Lung (tissue), 12 donors: ENCODE results near the gene ADGRV1. TPM values are rescaled to one million over a fixed set of nuclear protein-coding genes. Genes with fewer than 3 reads are reported as not detected.

Experiments
- ATAC-seq: fragments of 200-7000 bp; cut with Tn5 transposase; one replicate; pipeline ENCODE4 v1.9.1; 2020; ENCODE audit warnings: moderate number of reproducible peaks; ENCODE audit not compliant: insufficient read depth, low FRiP score
- DNase-seq, 3 donors: peaks; one replicate each; pipeline ENCODE4 v3.0.0-alpha.2; 2013 to 2017
- H3K27ac ChIP-seq, 2 donors: one replicate each; pipeline ENCODE4 v1.5.1; 2013; ENCODE audit warnings: mild to moderate bottlenecking in 2 of 2, moderate library complexity in 2 of 2, control low read depth in 1 of 2, inconsistent platforms in 1 of 2, low read depth in 1 of 2, low read length in 1 of 2
- H3K27me3 ChIP-seq, 3 donors: one replicate each; pipeline ENCODE4 v1.5.1; 2013; ENCODE audit warnings: low read length in 2 of 3; ENCODE audit not compliant: control insufficient read depth in 3 of 3, insufficient read depth in 3 of 3
- H3K36me3 ChIP-seq, 4 donors: one replicate each; pipeline ENCODE4 v1.5.1; 2013; ENCODE audit warnings: low read length in 4 of 4, mild to moderate bottlenecking in 1 of 4, moderate library complexity in 1 of 4; ENCODE audit not compliant: control insufficient read depth in 4 of 4, insufficient read depth in 4 of 4
- H3K4me1 ChIP-seq, 5 donors: one replicate each; pipeline ENCODE4 v1.5.1; 2013; ENCODE audit warnings: low read length in 5 of 5, mild to moderate bottlenecking in 2 of 5, moderate library complexity in 1 of 5; ENCODE audit not compliant: control insufficient read depth in 5 of 5, insufficient read depth in 5 of 5
- H3K4me3 ChIP-seq: one replicate; pipeline ENCODE4 v1.5.1; 2013; ENCODE audit warnings: mild to moderate bottlenecking, control low read depth, moderate library complexity
- H3K9ac ChIP-seq, 2 donors: one replicate each; pipeline ENCODE4 v1.5.1; 2013; ENCODE audit warnings: low read length in 2 of 2, control low read depth in 1 of 2; ENCODE audit not compliant: insufficient read depth in 1 of 2
- H3K9me3 ChIP-seq, 4 donors: one replicate each; pipeline ENCODE4 v1.5.1; 2013; ENCODE audit warnings: low read length in 3 of 4, mild to moderate bottlenecking in 1 of 4, moderate library complexity in 1 of 4; ENCODE audit not compliant: control insufficient read depth in 4 of 4, insufficient read depth in 3 of 4
- WGBS, 2 donors: extraction: QIAGEN DNeasy Blood & Tissue Kit; methylation state at CpG; one replicate each; pipeline ENCODE4 v1.1.7; 2013; 5-methylcytosine and 5-hydroxymethylcytosine counted together
- polyA plus RNA-seq, 2 donors: library from polyadenylated mRNA; stranded (reverse); fragments of 200-250 nt; gene quantifications; one replicate each; pipeline ENCODE4 v1.2.1, GENCODE V29; 2013
- total RNA-seq, 2 donors: library from RNA; depleted of rRNA in 1 of 2; stranded (reverse); fragments of >200 nt in 1 of 2; gene quantifications; one replicate each; pipeline ENCODE4 v1.2.1, GENCODE V29; 2014 to 2021
- TF ChIP-seq, protein P1 (sequence below): IDR thresholded peaks from 2 replicates; pipeline ENCODE4 v1.5.1; 2012; ENCODE audit warnings: mild to moderate bottlenecking; ENCODE audit errors: control extremely low read depth, extremely low read depth
- donor health status: control.
- donor health status: control.
- donor health status: Bipolar disorder and iron deficiency.
- donor health status: healthy.
- donor health status: DM: yes; HTN: yes; CAD: no.

The ADGRV1 gene
- total and polyA plus RNA-seq, 4 donors: 3.6 to 66.2 (median 28.2) TPM

DNA sequence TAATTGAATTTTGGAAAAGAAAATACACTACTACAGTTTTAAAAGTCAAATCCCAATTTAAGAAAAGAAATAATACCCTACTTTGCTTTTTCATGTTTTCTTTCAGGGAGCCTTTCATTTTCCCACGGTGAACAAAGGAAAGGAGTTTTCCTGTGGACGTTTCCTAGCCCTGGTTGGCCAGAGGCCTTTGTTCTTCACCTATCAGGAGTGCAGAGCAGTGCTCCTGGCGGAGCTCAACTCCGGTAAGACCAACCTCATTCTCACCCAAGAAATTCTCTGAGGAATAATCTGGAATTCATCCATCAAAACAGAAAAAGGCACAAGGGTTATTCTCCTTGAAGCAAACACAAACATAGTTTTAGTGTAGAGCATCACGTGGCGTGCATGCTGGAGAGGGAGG, 248.9 kb downstream of the ADGRV1 start:
- ATAC-seq: no peak
- H3K9me3 ChIP-seq: no peaks in the 10 kb centered on the region
- TF ChIP-seq, protein P1, sequence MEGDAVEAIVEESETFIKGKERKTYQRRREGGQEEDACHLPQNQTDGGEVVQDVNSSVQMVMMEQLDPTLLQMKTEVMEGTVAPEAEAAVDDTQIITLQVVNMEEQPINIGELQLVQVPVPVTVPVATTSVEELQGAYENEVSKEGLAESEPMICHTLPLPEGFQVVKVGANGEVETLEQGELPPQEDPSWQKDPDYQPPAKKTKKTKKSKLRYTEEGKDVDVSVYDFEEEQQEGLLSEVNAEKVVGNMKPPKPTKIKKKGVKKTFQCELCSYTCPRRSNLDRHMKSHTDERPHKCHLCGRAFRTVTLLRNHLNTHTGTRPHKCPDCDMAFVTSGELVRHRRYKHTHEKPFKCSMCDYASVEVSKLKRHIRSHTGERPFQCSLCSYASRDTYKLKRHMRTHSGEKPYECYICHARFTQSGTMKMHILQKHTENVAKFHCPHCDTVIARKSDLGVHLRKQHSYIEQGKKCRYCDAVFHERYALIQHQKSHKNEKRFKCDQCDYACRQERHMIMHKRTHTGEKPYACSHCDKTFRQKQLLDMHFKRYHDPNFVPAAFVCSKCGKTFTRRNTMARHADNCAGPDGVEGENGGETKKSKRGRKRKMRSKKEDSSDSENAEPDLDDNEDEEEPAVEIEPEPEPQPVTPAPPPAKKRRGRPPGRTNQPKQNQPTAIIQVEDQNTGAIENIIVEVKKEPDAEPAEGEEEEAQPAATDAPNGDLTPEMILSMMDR: no peak
- H3K4me1 ChIP-seq: peaks cover 0 to 3% (median 0%) of the 10 kb centered on the region in 5 donors
- DNase-seq: peak in 1 of 3 donors; percentile 9
- WGBS, 2 donors: 62 to 77% methylated on average over 6 of the region's 6 CpGs
- H3K27me3 ChIP-seq: no peaks in the 10 kb centered on the region
- H3K4me3 ChIP-seq: no peak overlapping the region
- no peak overlapping the region for H3K9ac ChIP-seq
- H3K27ac ChIP-seq: no peak overlapping the region
- no peaks in the 10 kb centered on the region for H3K36me3 ChIP-seq

DNA sequence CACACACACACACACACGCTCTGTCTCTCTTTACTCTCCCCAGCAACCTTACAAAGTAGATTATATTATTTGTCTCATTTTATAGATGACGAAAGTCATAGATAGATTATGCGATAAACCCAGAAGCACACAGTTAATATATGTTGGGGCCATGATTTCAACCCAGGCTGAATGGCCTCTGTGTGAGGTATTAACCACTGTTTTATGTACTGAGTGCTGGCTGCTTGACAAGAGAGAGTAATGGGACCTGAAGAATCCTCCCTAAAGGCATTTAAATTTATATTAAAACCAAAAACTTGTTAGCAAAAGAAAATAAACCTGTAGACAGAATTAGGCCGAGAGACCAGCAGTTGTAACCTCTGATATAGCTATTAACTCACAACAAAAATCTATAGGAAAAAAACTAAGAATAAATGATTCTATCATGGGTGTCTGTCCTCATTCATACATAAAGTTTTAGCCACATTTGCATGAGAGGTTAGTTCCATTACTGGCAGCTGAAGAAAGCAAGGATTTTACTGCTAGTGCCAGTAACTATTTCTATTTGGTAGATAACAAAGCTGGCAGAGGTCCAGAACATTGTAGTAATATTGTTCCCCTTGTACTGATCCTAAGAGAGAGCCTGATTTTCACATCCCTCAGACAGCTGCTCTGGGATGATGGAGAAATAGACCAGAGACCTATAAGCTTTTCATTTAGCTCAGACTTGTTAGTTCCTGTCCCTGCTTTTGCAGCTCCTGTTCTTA, 250.9 kb downstream of the ADGRV1 start:
- Histone ChIP-seq H3K27me3 (no peaks in the 10 kb centered on the region), H3K36me3 (no peaks in the 10 kb centered on the region), H3K4me3 (no peak overlapping the region), H3K9ac (no peak overlapping the region), H3K4me1 (peaks cover 0 to 3% (median 0%) of the 10 kb centered on the region in 5 donors), H3K9me3 (no peaks in the 10 kb centered on the region), H3K27ac (no peak overlapping the region)
- TF ChIP-seq, protein P1: no peak
- ATAC-seq (no peak), DNase-seq (peak in 2 of 3 donors; percentile 58 to 70)
- WGBS, 2 donors: 90% methylated on average over 4 of the region's 4 CpGs

DNA sequence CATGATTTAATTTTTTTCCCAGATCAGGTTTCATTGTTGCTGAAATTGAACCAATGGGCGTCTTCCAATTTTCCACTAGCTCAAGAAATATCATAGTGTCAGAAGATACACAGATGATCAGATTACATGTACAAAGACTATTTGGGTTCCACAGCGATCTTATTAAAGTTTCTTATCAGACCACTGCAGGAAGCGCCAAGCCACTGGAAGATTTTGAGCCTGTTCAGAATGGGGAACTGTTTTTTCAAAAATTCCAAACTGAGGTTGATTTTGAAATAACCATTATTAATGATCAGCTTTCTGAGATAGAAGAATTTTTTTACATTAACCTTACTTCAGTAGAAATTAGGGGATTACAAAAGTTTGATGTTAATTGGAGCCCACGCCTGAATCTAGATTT, 251.6 kb downstream of the ADGRV1 start:
- 42 to 62% methylated on average over 4 of the region's 4 CpGs for WGBS, 2 donors
- TF ChIP-seq, protein P1: no peak

More for the DNA sequence above, 251.6 kb downstream of the ADGRV1 start:
- H3K4me3 ChIP-seq: no peak overlapping the region
- ATAC-seq (no peak), DNase-seq (no peak)
- no peaks in the 10 kb centered on the region for H3K36me3 ChIP-seq
- peaks cover 0 to 3% (median 0%) of the 10 kb centered on the region in 5 donors for H3K4me1 ChIP-seq
- no peaks in the 10 kb centered on the region for H3K9me3 ChIP-seq
- H3K27me3 ChIP-seq: no peaks in the 10 kb centered on the region
- H3K27ac ChIP-seq: no peak overlapping the region
- no peak overlapping the region for H3K9ac ChIP-seq
